ENCODE measurements around the gene PID1.

- TF ChIP-seq SUZ12 (IDR thresholded peaks at IDR 0.05; ENCODE audit: extremely low read depth, insufficient read depth, insufficient read length) (no peak), ZNF274 (IDR thresholded peaks at IDR 0.05; ENCODE audit: low read depth, low read length) (no peak), YY1 (IDR thresholded peaks at IDR 0.05; ENCODE audit: insufficient read depth, insufficient read length) (no peak)
These were observed 29.3 kb upstream of the PID1 start for GRCh38 chr2:229300371-229300770.
